ENCODE measurements around the gene SLC27A6.

The SLC27A6 gene

DNA sequence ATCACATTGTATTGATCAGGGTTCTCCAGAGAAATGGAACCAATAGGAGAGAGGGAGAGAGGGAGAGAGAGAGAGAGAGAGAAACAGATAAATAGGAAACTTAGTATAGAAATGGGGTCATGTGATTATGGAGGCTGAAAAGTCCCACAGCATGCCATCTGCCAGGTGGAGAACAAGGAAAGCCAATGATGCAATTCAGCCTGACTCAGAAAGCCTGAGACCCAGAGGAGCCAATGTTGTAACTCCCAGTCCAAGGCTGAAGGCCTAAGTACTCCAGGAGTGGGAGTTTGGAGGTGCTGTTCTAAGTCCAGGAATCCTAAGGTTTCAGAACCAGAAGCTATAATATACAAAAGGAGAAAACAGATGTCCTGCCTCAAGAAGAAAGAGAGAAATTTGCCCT is 80.9 kb downstream of the SLC27A6 start:
- no peak for TF ChIP-seq CTCF (IDR thresholded peaks at IDR 0.05; ENCODE audit: control insufficient read depth, extremely low read depth, insufficient read depth)
- H3K4me3 ChIP-seq (ENCODE audit: low read depth, low read length), result no peak overlapping the region
- DNase-seq (ENCODE audit: low read depth), result no peak

- H3K4me3 ChIP-seq (ENCODE audit: low read depth, low read length), result no peak overlapping the region
- DNase-seq (ENCODE audit: low read depth), result no peak
- TF ChIP-seq CTCF (IDR thresholded peaks at IDR 0.05; ENCODE audit: control insufficient read depth, extremely low read depth, insufficient read depth), result no peak
Measured at GRCh38 chr5:129048509-129048908, 83.2 kb downstream of the SLC27A6 start.

DNA sequence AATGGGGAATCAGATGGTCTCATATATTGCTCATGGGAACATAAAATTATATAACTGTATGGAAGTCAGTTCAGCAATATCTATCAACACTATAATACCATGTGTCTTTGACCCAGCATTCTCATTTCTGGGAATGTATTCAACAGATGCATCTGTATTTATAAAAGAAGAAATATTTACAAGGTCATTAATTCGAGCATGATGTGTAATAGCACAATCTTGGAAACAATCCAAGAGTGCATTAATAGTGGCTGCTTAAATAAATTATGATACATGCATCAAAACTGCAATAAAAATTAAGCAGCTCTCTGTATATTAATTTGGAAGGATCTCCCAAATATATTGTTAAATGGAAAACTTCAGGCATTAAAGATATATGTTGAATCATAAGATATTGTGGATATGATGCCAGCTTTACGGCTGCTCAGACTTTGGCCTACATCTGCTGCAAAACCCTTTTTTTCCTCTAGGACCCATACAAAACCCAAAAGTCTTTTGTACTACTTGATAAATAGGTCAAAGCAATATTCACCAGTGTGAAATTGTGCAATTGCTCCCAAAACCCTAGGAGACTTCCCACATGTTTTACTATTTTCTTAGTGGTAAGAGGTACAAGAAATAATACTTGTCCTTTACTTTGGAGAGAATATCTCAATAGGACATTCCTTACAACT is 84.0 kb downstream of the SLC27A6 start:
- H3K4me3 ChIP-seq (ENCODE audit: low read depth, low read length), result no peak overlapping the region
- DNase-seq (ENCODE audit: low read depth), result peak; percentile 62
- TF ChIP-seq CTCF (IDR thresholded peaks at IDR 0.05; ENCODE audit: control insufficient read depth, extremely low read depth, insufficient read depth), result no peak

- no peak for TF ChIP-seq CTCF (IDR thresholded peaks at IDR 0.05; ENCODE audit: control insufficient read depth, extremely low read depth, insufficient read depth)
- no peak overlapping the region for H3K4me3 ChIP-seq (ENCODE audit: low read depth, low read length)
- DNase-seq (ENCODE audit: low read depth), result peak; percentile 56
Measured at GRCh38 chr5:129051283-129051682, 86.0 kb downstream of the SLC27A6 start.

GRCh38 chr5:129053438-129053837 is 88.2 kb downstream of the SLC27A6 start:
- DNase-seq (ENCODE audit: low read depth), result no peak
- TF ChIP-seq CTCF (IDR thresholded peaks at IDR 0.05; ENCODE audit: control insufficient read depth, extremely low read depth, insufficient read depth), result peak; percentile 61
- H3K4me3 ChIP-seq (ENCODE audit: low read depth, low read length), result no peak overlapping the region

DNA sequence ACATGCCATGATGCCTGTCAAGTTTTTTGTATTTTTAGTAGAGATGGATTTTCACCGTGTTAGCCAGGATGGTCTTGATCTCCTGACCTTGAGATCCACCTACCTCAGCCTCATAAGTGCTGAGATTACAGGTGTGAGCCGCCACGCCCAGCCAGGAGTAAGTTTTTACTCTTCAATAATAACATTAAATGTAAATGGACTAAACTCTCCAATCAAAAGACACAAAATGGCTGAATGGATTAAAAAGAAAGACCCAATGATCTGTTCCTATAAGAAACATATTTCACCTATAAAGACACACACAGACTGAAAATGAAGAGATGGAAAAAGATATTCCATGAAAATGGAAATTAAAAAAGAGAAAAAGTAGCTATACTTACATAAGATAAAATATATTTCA is 92.0 kb downstream of the SLC27A6 start:
- no peak for DNase-seq (ENCODE audit: low read depth)
- H3K4me3 ChIP-seq (ENCODE audit: low read depth, low read length), result no peak overlapping the region
- TF ChIP-seq CTCF (IDR thresholded peaks at IDR 0.05; ENCODE audit: control insufficient read depth, extremely low read depth, insufficient read depth), result no peak

DNA sequence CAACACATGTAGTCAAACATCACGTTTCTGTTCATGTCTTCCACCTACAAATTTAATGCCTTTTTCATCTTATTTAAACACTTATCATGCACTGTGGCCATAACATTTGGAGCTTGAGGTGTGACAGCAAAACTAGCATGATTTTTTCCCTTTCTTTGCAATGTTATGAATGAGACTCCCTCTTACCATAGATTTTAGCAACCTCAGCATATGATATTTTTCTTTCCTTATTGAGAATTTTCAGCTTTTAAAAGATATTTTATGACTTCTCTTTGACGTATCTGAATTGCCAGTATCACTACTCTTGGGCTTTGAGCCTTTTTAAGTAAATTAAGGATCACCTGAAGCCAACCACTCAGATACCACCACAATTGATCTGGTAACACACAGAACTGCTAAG is 96.6 kb downstream of the SLC27A6 start:
- H3K4me3 ChIP-seq (ENCODE audit: low read depth, low read length), result no peak overlapping the region
- no peak for DNase-seq (ENCODE audit: low read depth)
- TF ChIP-seq CTCF (IDR thresholded peaks at IDR 0.05; ENCODE audit: control insufficient read depth, extremely low read depth, insufficient read depth), result no peak

All from LNCaP clone FGC (cell line).